ENCODE results near the gene AKAP12.

Gene AKAP12

GRCh38 chr6:151275566-151275965 is 35.8 kb downstream of the AKAP12 start:
- DNase-seq (ENCODE audit: extremely low read depth, low read depth), result no peak
- no peak overlapping the region for H3K4me3 ChIP-seq (replicated peaks; ENCODE audit: low read depth, low read length)
- TF ChIP-seq CTCF (IDR thresholded peaks at IDR 0.05; ENCODE audit: low read depth, low read length, missing control alignments), result no peak

GRCh38 chr6:151276112-151276740 is 36.5 kb downstream of the AKAP12 start:
- DNase-seq (ENCODE audit: extremely low read depth, low read depth), result no peak
- no peak for TF ChIP-seq CTCF (IDR thresholded peaks at IDR 0.05; ENCODE audit: low read depth, low read length, missing control alignments)
- H3K4me3 ChIP-seq (replicated peaks; ENCODE audit: low read depth, low read length), result no peak overlapping the region

GRCh38 chr6:151279891-151280290 is 40.1 kb downstream of the AKAP12 start:
- no peak for TF ChIP-seq CTCF (IDR thresholded peaks at IDR 0.05; ENCODE audit: low read depth, low read length, missing control alignments)
- H3K4me3 ChIP-seq (replicated peaks; ENCODE audit: low read depth, low read length), result no peak overlapping the region
- no peak for DNase-seq (ENCODE audit: extremely low read depth, low read depth)

GRCh38 chr6:151280859-151281258 is 41.1 kb downstream of the AKAP12 start:
- H3K4me3 ChIP-seq (replicated peaks; ENCODE audit: low read depth, low read length), result no peak overlapping the region
- no peak for DNase-seq (ENCODE audit: extremely low read depth, low read depth)
- TF ChIP-seq CTCF (IDR thresholded peaks at IDR 0.05; ENCODE audit: low read depth, low read length, missing control alignments), result no peak

- TF ChIP-seq CTCF (IDR thresholded peaks at IDR 0.05; ENCODE audit: low read depth, low read length, missing control alignments), result no peak
- no peak overlapping the region for H3K4me3 ChIP-seq (replicated peaks; ENCODE audit: low read depth, low read length)
- DNase-seq (ENCODE audit: extremely low read depth, low read depth), result no peak
Observed at GRCh38 chr6:151284012-151284411, 44.2 kb downstream of the AKAP12 start.

- TF ChIP-seq CTCF (IDR thresholded peaks at IDR 0.05; ENCODE audit: low read depth, low read length, missing control alignments), result no peak
- DNase-seq (ENCODE audit: extremely low read depth, low read depth), result no peak
- no peak overlapping the region for H3K4me3 ChIP-seq (replicated peaks; ENCODE audit: low read depth, low read length)
Observed at GRCh38 chr6:151284548-151285017, 44.8 kb downstream of the AKAP12 start.

GRCh38 chr6:151285122-151285521 is 45.4 kb downstream of the AKAP12 start:
- no peak for TF ChIP-seq CTCF (IDR thresholded peaks at IDR 0.05; ENCODE audit: low read depth, low read length, missing control alignments)
- H3K4me3 ChIP-seq (replicated peaks; ENCODE audit: low read depth, low read length), result no peak overlapping the region
- no peak for DNase-seq (ENCODE audit: extremely low read depth, low read depth)
